Measurements from ENCODE around the gene TCF4. TPM values are rescaled to one million over a fixed set of nuclear protein-coding genes. Genes with fewer than 3 reads are reported as not detected.
A peak's percentile ranks its signal among the peaks of the same experiment; 100 is the strongest.

Gene TCF4
- total RNA-seq, 1 experiment from 2014 or later = 12.5 TPM

GRCh38 chr18:55513161-55513560 lies 74.8 kb downstream of the TCF4 start:
- no peaks in the 10 kb centered on the region for H3K79me2 ChIP-seq (ENCODE audit: low read length)
- no peak overlapping the region for H3K27ac ChIP-seq (ENCODE audit: low read length)
- no peaks in the 10 kb centered on the region for H3K9me2 ChIP-seq (replicated peaks; ENCODE audit: low read length)
- BruUV-seq (replicated peaks) = no TSS peak
- TF ChIP-seq EZH2 (IDR thresholded peaks at IDR 0.05; ENCODE audit: low read length, unreplicated experiment) (no peak), EZH2phosphoT487 (IDR thresholded peaks at IDR 0.05; ENCODE audit: borderline replicate concordance, low read length) (no peak)
- TF ChIP-seq, protein P1, sequence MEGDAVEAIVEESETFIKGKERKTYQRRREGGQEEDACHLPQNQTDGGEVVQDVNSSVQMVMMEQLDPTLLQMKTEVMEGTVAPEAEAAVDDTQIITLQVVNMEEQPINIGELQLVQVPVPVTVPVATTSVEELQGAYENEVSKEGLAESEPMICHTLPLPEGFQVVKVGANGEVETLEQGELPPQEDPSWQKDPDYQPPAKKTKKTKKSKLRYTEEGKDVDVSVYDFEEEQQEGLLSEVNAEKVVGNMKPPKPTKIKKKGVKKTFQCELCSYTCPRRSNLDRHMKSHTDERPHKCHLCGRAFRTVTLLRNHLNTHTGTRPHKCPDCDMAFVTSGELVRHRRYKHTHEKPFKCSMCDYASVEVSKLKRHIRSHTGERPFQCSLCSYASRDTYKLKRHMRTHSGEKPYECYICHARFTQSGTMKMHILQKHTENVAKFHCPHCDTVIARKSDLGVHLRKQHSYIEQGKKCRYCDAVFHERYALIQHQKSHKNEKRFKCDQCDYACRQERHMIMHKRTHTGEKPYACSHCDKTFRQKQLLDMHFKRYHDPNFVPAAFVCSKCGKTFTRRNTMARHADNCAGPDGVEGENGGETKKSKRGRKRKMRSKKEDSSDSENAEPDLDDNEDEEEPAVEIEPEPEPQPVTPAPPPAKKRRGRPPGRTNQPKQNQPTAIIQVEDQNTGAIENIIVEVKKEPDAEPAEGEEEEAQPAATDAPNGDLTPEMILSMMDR (conservative IDR thresholded peaks at IDR 0.05; ENCODE audit: low read depth, low read length) = no peak
- H3K4me1 ChIP-seq (ENCODE audit: insufficient read depth, low read length) = peaks cover 21% of the 10 kb centered on the region
- intact Hi-C loops (cut with micrococcal nuclease) = no loop called here
- ATAC-seq = no peak
- H4K20me1 ChIP-seq (ENCODE audit: low read length) = no peaks in the 10 kb centered on the region
- no peak overlapping the region for H3K9ac ChIP-seq (ENCODE audit: low read length)
- no peaks in the 10 kb centered on the region for H3K36me3 ChIP-seq (ENCODE audit: low read depth, low read length)
- no peak overlapping the region for H3K4me2 ChIP-seq (ENCODE audit: low read length)
- CTCF ChIA-PET = no interaction called here
- no peaks in the 10 kb centered on the region for H3F3A ChIP-seq (ENCODE audit: low read length, unreplicated experiment)
- H3K4me3 ChIP-seq (ENCODE audit: low read length) = no peak overlapping the region
- no peak for DNase-seq
- no peaks in the 10 kb centered on the region for H3K9me3 ChIP-seq (ENCODE audit: low read length)
- H2AFZ ChIP-seq (ENCODE audit: low read length) = no peak overlapping the region
- POLR2A ChIA-PET (ENCODE audit: unreplicated experiment) = no interaction called here
- no peaks in the 10 kb centered on the region for H3K27me3 ChIP-seq (ENCODE audit: low read length)

GRCh38 chr18:55511277-55511676 lies 76.7 kb downstream of the TCF4 start:
- Histone ChIP-seq H2AFZ (ENCODE audit: low read length) (peak overlapping the region; percentile 66; the same call in 1 of the 2 replicates), H3K4me3 (ENCODE audit: low read length) (peak overlapping the region; percentile 6; the same call in 1 of the 2 replicates), H3K27me3 (ENCODE audit: low read length) (no peaks in the 10 kb centered on the region), H4K20me1 (ENCODE audit: low read length) (no peaks in the 10 kb centered on the region), H3K79me2 (ENCODE audit: low read length) (no peaks in the 10 kb centered on the region), H3F3A (ENCODE audit: low read length, unreplicated experiment) (no peaks in the 10 kb centered on the region), H3K36me3 (ENCODE audit: low read depth, low read length) (no peaks in the 10 kb centered on the region), H3K9ac (ENCODE audit: low read length) (peak overlapping the region; percentile 64), H3K27ac (ENCODE audit: low read length) (peak overlapping the region; percentile 84), H3K9me3 (ENCODE audit: low read length) (no peaks in the 10 kb centered on the region), H3K4me1 (ENCODE audit: insufficient read depth, low read length) (peaks cover 21% of the 10 kb centered on the region), H3K9me2 (replicated peaks; ENCODE audit: low read length) (no peaks in the 10 kb centered on the region), H3K4me2 (ENCODE audit: low read length) (peak overlapping the region; percentile 58)
- TF ChIP-seq, protein P1 (conservative IDR thresholded peaks at IDR 0.05; ENCODE audit: low read depth, low read length) = no peak
- no peak for TF ChIP-seq EZH2 (IDR thresholded peaks at IDR 0.05; ENCODE audit: low read length, unreplicated experiment)
- TF ChIP-seq EZH2phosphoT487 (IDR thresholded peaks at IDR 0.05; ENCODE audit: borderline replicate concordance, low read length) = no peak
- intact Hi-C loops (cut with micrococcal nuclease) = no loop called here
- ATAC-seq (no peak), DNase-seq (no peak)
- ChIA-PET CTCF (no interaction called here), POLR2A (ENCODE audit: unreplicated experiment) (no interaction called here)
- no TSS peak for BruUV-seq (replicated peaks)

- BruUV-seq (replicated peaks) = no TSS peak
- Histone ChIP-seq H3F3A (ENCODE audit: low read length, unreplicated experiment) (no peaks in the 10 kb centered on the region), H3K4me2 (ENCODE audit: low read length) (peak overlapping the region; percentile 58), H3K9me2 (replicated peaks; ENCODE audit: low read length) (no peaks in the 10 kb centered on the region), H3K9me3 (ENCODE audit: low read length) (no peaks in the 10 kb centered on the region), H3K79me2 (ENCODE audit: low read length) (no peaks in the 10 kb centered on the region), H2AFZ (ENCODE audit: low read length) (peak overlapping the region; percentile 66), H3K9ac (ENCODE audit: low read length) (peak overlapping the region; percentile 64), H3K27me3 (ENCODE audit: low read length) (no peaks in the 10 kb centered on the region), H3K4me1 (ENCODE audit: insufficient read depth, low read length) (peaks cover 21% of the 10 kb centered on the region), H3K4me3 (ENCODE audit: low read length) (peak overlapping the region; percentile 6; the same call in 1 of the 2 replicates), H4K20me1 (ENCODE audit: low read length) (no peaks in the 10 kb centered on the region), H3K27ac (ENCODE audit: low read length) (peak overlapping the region; percentile 84), H3K36me3 (ENCODE audit: low read depth, low read length) (no peaks in the 10 kb centered on the region)
- POLR2A ChIA-PET (ENCODE audit: unreplicated experiment) = no interaction called here
- ATAC-seq = peak; percentile 73
- no peak for TF ChIP-seq EZH2phosphoT487 (IDR thresholded peaks at IDR 0.05; ENCODE audit: borderline replicate concordance, low read length)
- no peak for TF ChIP-seq EZH2 (IDR thresholded peaks at IDR 0.05; ENCODE audit: low read length, unreplicated experiment)
- TF ChIP-seq, protein P1 (conservative IDR thresholded peaks at IDR 0.05; ENCODE audit: low read depth, low read length) = no peak
- DNase-seq = peak; percentile 51
- intact Hi-C loops (cut with micrococcal nuclease) = no loop called here
- CTCF ChIA-PET = no interaction called here
Measured at GRCh38 chr18:55510809-55511208, 77.2 kb downstream of the TCF4 start.
